GM21381 (cell line): ENCODE data around the gene HEG1.

Experiments used
- ATAC-seq: cut with Tn5 transposase; IDR thresholded peaks from one replicate; pipeline ENCODE4 v1.9.1; 2021; ENCODE audit warnings: mild to moderate bottlenecking, moderate library complexity; ENCODE audit not compliant: unreplicated experiment

The HEG1 gene

GRCh38 chr3:125069968-125070745 lies 14.4 kb upstream of the HEG1 start:
- no peak for ATAC-seq

- no peak for ATAC-seq
Measured at GRCh38 chr3:125069452-125069851, 13.7 kb upstream of the HEG1 start.

- ATAC-seq = no peak
Measured at GRCh38 chr3:125068265-125068664, 12.5 kb upstream of the HEG1 start.

GRCh38 chr3:125067225-125067624 lies 11.4 kb upstream of the HEG1 start:
- ATAC-seq = no peak

- no peak for ATAC-seq
Measured at GRCh38 chr3:125062904-125063618, 7.3 kb upstream of the HEG1 start.

- ATAC-seq = no peak
Measured at GRCh38 chr3:125061646-125062045, 5.8 kb upstream of the HEG1 start.

GRCh38 chr3:125061170-125061569 lies 5.4 kb upstream of the HEG1 start:
- no peak for ATAC-seq

- ATAC-seq = no peak
Measured at GRCh38 chr3:125059488-125060245, 3.9 kb upstream of the HEG1 start.

GRCh38 chr3:125058959-125059358 lies 3.2 kb upstream of the HEG1 start:
- ATAC-seq = no peak

- no peak for ATAC-seq
Measured at GRCh38 chr3:125058529-125058928, 2.7 kb upstream of the HEG1 start.

GRCh38 chr3:125057186-125057850 lies 1.5 kb upstream of the HEG1 start:
- no peak for ATAC-seq

GRCh38 chr3:125055331-125055912 lies 375 bp downstream of the HEG1 start:
- peak; percentile 25 for ATAC-seq

GRCh38 chr3:125054449-125055329 lies 1.1 kb downstream of the HEG1 start:
- ATAC-seq = peak; percentile 32

GRCh38 chr3:125054062-125054448 lies 1.7 kb downstream of the HEG1 start:
- ATAC-seq = no peak

GRCh38 chr3:125053304-125053699 lies 2.5 kb downstream of the HEG1 start:
- ATAC-seq = no peak

- ATAC-seq = no peak
Measured at GRCh38 chr3:125052624-125053303, 3.0 kb downstream of the HEG1 start.

GRCh38 chr3:125051715-125052581 lies 3.8 kb downstream of the HEG1 start:
- no peak for ATAC-seq

- no peak for ATAC-seq
Measured at GRCh38 chr3:125051205-125051604, 4.6 kb downstream of the HEG1 start.
